ENCODE measurements around the gene MAIP1. TPM values are rescaled to one million over a fixed set of nuclear protein-coding genes. Genes with fewer than 3 reads are reported as not detected.

Gene MAIP1
- total RNA-seq, 1 experiment from 2014 or later, result 32.3 TPM

DNA sequence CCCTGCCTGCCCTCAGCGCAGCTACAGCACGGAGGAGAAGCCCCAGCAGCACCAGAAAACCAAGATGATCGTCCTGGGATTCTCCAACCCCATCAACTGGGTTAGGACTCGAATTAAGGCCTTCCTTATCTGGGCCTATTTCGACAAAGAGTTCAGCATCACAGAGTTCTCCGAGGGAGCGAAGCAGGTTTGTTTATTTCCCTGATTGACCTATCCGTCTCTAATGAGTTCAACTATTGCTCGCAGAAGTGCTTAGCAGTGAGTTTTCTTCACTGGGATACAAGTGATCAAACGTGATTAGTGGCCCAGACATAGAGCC, 639 bp downstream of the MAIP1 start:
- Histone ChIP-seq H4K5ac (ENCODE audit: insufficient read length, low read depth, low read length) (peak overlapping the region; percentile 37), H3K79me1 (ENCODE audit: insufficient read depth, low read depth, low read length, poor library complexity, severe bottlenecking) (peaks cover 4% of the 10 kb centered on the region), H3K9me3 (ENCODE audit: control insufficient read depth, low read depth, low read length) (no peaks in the 10 kb centered on the region), H4K91ac (ENCODE audit: insufficient read length, low read depth, low read length) (no peak overlapping the region), H2BK15ac (ENCODE audit: low read depth, low read length) (no peak overlapping the region), H3K14ac (ENCODE audit: insufficient read depth, low read length) (peak overlapping the region; percentile 80; the same call in 1 of the 2 replicates), H3K4me2 (ENCODE audit: insufficient read depth, insufficient read length, low read length) (peak overlapping the region; percentile 82), H3K27ac (ENCODE audit: insufficient read length, low read depth, low read length) (no peak overlapping the region), H3K18ac (ENCODE audit: insufficient read length, low read depth, low read length) (peak overlapping the region; percentile 24), H3K27me3 (ENCODE audit: insufficient read depth, low read length) (no peaks in the 10 kb centered on the region), H3K79me2 (ENCODE audit: insufficient read depth, low read length) (peaks cover 19% of the 10 kb centered on the region; the same call in 1 of the 2 replicates), H3K23me2 (ENCODE audit: insufficient read length, low read depth, low read length, poor library complexity, severe bottlenecking) (peaks cover 8% of the 10 kb centered on the region), H2BK120ac (ENCODE audit: low read depth, low read length, poor library complexity, severe bottlenecking) (no peak overlapping the region), H3K4me1 (ENCODE audit: insufficient read depth, low read length) (peaks cover 3% of the 10 kb centered on the region; the same call in 1 of the 2 replicates), H2BK12ac (ENCODE audit: insufficient read length, low read depth, low read length) (no peak overlapping the region), H2AK5ac (ENCODE audit: insufficient read length, low read length) (no peak overlapping the region), H3K56ac (ENCODE audit: insufficient read length, low read depth, low read length) (no peak overlapping the region), H3K4ac (ENCODE audit: low read depth, low read length) (no peak overlapping the region), H3T11ph (ENCODE audit: low read length) (no peak overlapping the region), H3K23ac (ENCODE audit: insufficient read length, low read depth, low read length) (no peak overlapping the region), H3K9ac (ENCODE audit: extremely low read depth, insufficient read length, low read length) (peak overlapping the region; percentile 93), H2BK5ac (ENCODE audit: insufficient read length, low read length) (no peak overlapping the region), H4K8ac (replicated peaks; ENCODE audit: insufficient read length, low read depth, low read length) (no peak overlapping the region), H2BK20ac (ENCODE audit: low read depth, low read length, poor library complexity, severe bottlenecking) (no peak overlapping the region), H2AFZ (ENCODE audit: low read length) (no peak overlapping the region), H4K20me1 (ENCODE audit: control insufficient read depth, insufficient read depth, insufficient read length) (no peaks in the 10 kb centered on the region)
- peak overlapping the region; percentile 98 for H3K4me3 Mint-ChIP-seq
- peak overlapping the region; percentile 99 for H3K27ac Mint-ChIP-seq
- peaks cover 22 to 29% of the 10 kb centered on the region in 2 experiments for H3K4me1 Mint-ChIP-seq
- H3K36me3 Mint-ChIP-seq (ENCODE audit: insufficient read depth in 1 of 3, low read depth in 3 of 3), result peaks cover 23 to 45% (median 38%) of the 10 kb centered on the region in 3 experiments
- DNase-seq, result no peak
- H3K27me3 Mint-ChIP-seq (ENCODE audit: low read depth), result no peaks in the 10 kb centered on the region
- no peaks in the 10 kb centered on the region for H3K9me3 Mint-ChIP-seq
- TF ChIP-seq, protein P1, sequence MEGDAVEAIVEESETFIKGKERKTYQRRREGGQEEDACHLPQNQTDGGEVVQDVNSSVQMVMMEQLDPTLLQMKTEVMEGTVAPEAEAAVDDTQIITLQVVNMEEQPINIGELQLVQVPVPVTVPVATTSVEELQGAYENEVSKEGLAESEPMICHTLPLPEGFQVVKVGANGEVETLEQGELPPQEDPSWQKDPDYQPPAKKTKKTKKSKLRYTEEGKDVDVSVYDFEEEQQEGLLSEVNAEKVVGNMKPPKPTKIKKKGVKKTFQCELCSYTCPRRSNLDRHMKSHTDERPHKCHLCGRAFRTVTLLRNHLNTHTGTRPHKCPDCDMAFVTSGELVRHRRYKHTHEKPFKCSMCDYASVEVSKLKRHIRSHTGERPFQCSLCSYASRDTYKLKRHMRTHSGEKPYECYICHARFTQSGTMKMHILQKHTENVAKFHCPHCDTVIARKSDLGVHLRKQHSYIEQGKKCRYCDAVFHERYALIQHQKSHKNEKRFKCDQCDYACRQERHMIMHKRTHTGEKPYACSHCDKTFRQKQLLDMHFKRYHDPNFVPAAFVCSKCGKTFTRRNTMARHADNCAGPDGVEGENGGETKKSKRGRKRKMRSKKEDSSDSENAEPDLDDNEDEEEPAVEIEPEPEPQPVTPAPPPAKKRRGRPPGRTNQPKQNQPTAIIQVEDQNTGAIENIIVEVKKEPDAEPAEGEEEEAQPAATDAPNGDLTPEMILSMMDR (conservative IDR thresholded peaks at IDR 0.05), result no peak
- WGBS (ENCODE audit: extremely low coverage, insufficient read length, low lambda C conversion rate), result no CpG with 5 or more reads among the region's 10 CpGs
